Dedifferentiated amniotic fluid mesenchymal stem cell (primary cell): ENCODE results near the gene RET.

Experiments used
- DNase-seq: peaks from one replicate; pipeline ENCODE4 v3.0.0-alpha.2; 2016; ENCODE audit errors: extremely low spot score

Gene RET

DNA sequence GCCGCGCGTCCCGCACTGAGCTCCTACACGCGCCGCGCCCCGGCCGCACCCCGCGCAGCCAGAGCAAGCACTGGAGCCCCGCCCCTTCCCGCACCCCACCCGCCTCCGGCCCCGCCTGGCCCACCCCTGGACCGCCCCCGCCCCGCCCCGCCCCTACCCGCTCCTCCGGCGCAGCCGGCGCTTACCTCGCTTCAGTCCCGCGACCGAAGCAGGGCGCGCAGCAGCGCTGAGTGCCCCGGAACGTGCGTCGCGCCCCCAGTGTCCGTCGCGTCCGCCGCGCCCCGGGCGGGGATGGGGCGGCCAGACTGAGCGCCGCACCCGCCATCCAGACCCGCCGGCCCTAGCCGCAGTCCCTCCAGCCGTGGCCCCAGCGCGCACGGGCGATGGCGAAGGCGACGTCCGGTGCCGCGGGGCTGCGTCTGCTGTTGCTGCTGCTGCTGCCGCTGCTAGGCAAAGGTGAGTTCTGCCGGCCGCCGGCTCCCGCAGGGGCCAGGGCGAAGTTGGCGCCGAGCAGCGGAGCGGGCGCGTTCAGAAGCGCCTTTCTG, at the start of gene RET:
Gene RET (plus strand): TSS at position 194 of the 545 bp plus-strand sequence. CDS start 190 bp downstream, at position 384.
- no peak for DNase-seq

GRCh38 chr10:43027331-43027955, 49.4 kb upstream of the RET start:
- DNase-seq: no peak

DNA sequence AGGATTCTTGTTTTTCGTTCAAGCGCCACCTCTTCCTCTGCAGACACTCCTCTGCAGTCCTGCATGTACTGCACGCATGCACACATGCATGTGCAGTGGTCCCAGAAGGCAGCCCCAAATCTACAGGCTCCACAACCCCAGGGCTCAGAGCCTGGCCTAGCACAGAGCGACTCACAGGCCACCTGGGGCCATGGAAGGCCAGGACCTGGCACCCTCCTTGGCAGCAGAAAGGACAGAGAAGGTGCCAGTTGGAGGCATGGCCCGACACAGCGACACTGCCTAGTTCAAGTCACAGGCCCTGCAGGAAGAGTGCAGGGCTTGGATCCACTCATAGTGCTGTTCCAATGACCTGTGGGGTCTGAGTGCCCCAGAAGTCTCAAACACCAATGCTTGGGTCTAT, 48.7 kb upstream of the RET start:
- DNase-seq: no peak

DNA sequence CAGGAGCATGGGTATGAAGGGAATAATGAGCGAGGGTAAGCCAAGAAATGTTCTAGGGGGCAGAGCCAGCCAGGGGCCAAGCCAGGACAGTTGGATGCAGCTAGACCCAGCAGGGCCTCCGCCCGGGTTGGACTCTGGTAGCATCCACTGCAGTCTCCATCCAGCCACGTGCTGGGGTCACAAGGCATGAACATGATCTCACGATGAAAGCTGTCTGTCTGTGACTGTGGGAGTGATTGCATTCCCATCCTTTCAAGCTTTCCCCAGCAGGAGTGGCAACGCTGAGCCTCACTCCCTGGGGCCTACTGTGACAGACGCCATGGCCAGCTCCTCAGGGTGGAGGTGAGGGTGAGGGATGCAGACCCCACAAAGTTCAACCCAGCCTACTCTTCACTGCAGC, 47.8 kb upstream of the RET start:
- DNase-seq: no peak

GRCh38 chr10:43032613-43033012, 44.3 kb upstream of the RET start:
- no peak for DNase-seq

DNA sequence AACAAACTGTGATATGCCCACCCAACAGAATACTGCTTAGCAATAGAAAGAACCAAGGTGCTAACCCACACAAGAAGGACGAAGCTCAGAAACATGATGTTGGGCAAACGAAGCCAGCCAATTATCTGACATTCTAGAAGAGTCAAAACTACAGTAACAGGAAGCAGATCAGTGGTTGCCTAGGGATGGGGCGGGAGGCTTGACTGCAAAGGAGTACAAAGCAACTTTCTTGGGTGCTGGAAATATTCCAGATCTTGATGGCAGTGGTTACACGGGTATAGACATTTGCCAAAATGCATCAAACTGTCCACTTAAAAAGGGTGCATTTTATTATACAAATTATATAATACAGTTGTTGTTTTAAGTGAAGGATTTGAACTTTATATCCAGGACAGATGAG, 41.1 kb upstream of the RET start:
- no peak for DNase-seq

DNA sequence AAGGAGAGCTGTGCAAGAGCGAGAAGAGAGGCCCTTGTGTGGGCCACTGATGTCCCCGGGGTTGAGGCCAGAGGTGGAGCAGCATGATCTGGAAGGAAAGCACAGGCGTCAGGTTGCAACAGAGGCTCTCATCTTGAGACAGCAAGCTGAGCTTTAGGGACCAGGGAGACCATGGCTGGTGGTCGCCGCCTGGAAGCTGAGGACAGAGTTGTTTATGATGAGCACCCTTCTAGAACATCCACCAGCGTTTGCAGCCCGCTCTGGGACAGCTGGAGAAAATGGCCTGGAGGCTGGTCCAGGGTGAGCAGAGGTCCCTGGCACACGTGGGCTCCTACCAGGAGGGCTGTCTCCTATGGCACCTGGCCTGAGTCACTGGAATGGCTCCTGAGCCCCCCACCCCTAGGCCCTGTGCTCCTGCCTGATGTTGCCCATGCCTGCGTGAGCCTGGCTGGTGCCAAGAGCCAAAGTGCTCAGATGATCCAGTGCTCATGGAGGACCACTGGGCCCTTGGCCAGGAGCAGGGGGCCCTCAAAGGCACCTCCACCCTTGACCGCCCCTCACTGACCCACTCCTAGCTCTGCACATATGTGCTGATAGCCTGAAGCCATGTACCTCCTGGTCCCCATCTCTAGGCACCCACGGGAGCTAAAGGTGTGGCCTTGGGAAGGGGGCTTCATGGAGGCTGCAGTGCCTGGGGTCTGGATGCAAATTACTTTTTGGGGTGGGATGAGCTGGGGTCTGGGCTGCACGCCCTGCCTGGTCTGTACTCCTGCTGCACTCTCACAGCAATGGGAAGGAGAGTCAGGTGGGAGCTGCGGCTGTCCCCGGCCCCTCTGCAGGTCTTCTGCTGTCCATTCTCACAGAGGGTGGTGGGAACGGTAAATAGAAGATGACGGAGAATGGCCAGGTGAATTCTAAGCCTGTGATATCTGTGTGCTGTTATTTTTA, 40.1 kb upstream of the RET start:
- no peak for DNase-seq

DNA sequence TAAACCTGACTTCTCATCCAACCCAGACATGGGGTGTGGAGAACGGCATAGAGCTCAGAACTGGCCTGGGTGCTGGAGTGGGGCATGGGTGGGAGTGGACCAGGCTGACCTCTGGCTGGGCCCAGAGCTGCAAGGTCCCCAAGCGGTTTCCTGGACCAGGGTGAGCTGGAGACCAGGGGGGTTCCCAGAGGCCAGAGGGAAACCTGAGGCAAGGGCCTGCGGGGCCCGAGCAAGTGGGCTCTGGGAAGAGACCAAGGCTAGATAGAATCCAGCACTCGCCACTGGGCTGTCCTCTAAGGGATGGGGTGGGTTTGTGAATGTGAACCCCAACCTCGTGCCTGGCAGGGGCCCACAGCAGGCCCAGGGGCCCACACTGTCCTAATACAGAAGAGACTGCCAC, 39.4 kb upstream of the RET start:
- DNase-seq: no peak

DNA sequence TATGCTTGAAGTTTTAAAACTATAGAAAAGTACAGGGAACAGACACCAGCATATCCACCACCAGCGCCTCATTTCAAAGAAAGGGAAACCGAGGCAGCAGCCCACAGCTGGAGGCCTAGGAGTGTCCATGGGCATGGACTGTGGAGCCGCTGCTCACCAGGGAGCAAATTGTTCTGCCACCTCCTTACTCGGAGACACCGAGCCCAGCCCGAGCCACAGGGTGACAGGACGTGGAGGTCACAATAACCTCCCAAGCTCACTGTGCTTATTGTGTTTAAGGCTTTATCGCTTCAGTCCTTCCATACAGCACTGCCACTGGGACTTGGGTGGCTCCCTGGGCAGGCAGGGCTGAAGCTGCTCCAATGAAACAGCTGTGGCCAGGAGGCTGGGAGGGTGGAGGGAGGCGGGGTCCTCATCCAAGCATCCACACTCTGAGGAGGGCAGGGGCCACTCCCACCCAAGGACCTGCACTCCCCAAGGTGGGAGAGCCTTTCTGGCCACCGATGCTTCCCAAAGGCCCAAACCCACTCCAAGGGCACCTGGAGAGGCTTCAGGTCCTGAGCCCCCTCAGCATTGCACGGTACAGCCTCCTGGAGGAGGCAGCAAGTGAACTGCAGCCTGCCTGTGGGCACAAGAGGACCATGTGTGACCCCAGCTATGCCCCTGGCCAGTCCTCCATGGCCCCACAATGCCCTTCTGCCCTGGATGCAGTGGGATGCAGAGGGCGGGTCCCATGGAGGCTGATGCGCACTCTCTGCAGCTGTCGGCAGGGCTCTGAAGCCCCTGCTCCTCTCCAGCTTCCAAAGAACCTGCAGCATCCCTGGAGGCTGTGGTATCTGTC, 38.7 kb upstream of the RET start:
- no peak for DNase-seq

GRCh38 chr10:43038783-43039623, 37.9 kb upstream of the RET start:
- no peak for DNase-seq

GRCh38 chr10:43039624-43040481, 37.0 kb upstream of the RET start:
- DNase-seq: no peak

GRCh38 chr10:43040482-43041256, 36.2 kb upstream of the RET start:
- DNase-seq: no peak

GRCh38 chr10:43041422-43042342, 35.2 kb upstream of the RET start:
- DNase-seq: no peak

DNA sequence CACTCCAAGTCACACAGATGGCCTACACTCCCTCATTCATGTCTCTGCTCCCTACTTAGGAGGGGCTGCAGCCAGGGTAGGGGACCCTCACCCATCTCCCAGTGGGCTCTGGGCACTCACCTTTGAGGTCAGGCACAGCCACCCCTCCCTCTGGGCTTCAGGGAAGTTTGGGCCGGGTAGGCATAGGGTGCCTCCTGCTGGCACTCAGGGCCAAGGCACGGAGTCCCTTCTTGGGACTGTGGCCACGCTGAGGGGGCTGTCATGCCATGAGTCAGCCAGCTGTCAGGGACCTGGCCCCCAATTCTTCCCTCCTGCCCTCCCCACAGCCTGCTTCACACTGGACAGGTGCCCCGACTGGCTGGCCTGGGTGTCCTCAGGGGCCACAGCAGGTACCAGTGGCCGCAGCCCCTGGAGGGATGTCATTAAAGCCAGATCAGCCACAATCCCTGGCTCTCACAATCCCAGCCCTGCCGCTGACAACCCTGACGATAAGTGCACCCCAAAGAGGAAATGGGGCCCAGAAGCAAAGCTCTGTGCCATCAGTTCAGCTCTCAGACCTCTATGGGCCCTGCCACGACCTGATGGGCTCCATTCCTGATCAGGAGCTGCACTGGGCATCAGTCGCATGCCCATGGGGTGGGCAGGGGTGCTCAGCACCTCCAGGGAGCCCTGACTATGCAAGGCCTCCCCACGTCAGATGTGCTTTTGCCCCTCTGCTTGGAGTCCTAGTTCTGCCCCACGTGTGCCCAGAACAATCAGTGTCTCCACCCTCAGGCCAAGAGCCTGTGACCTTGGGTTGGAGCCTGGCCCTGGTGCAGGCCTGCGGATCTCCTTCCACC, 34.1 kb upstream of the RET start:
- no peak for DNase-seq

DNA sequence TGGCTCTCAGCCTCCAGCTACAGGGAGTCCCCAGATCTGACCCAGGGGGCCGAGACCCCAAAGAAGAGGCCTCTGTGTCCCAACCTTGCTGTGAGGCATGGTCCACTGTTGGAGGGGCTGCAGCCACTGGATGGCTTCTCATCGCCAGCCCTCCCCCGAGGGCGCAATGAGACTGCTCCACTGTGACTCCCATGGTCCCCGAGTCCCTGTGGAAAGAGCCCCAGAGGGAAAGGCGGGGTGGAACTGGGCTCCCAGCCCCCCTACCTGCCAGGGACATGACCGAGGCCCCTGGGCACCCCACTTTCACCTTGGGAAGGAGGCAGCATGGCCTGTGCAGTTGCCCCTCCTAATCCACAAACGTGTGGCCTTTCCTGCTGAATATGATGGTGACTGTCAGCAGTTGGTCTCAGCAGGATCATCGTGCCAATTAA, 33.5 kb upstream of the RET start:
- DNase-seq: no peak

GRCh38 chr10:43043773-43044447, 33.0 kb upstream of the RET start:
- DNase-seq: no peak

GRCh38 chr10:43044448-43044921, 32.4 kb upstream of the RET start:
- DNase-seq: no peak
